Cardiac fibroblast (primary cell): ENCODE measurements around the gene ABHD2.
A peak's percentile ranks its signal among the peaks of the same experiment; 100 is the strongest.

Source experiments
- DNase-seq, 2 donors: peaks; one replicate each; pipeline versions ENCODE4 v3.0.0 to v3.0.0-alpha.2; 2010; ENCODE audit warnings: low read depth in 2 of 2
- H3K4me3 ChIP-seq, 2 donors: replicated peaks in 1 of 2; 1 replicate in 1 of 2; 2 replicates in 1 of 2; pipeline ENCODE4 v1.5.1; 2011; ENCODE audit warnings: low read depth in 2 of 2, low read length in 2 of 2, mild to moderate bottlenecking in 2 of 2, moderate library complexity in 1 of 2
- TF ChIP-seq, protein P1 (sequence below): IDR thresholded peaks from one replicate; pipeline ENCODE4 v1.5.1; 2011; ENCODE audit warnings: low read depth, mild to moderate bottlenecking, low read length, inconsistent platforms

The ABHD2 gene

DNA sequence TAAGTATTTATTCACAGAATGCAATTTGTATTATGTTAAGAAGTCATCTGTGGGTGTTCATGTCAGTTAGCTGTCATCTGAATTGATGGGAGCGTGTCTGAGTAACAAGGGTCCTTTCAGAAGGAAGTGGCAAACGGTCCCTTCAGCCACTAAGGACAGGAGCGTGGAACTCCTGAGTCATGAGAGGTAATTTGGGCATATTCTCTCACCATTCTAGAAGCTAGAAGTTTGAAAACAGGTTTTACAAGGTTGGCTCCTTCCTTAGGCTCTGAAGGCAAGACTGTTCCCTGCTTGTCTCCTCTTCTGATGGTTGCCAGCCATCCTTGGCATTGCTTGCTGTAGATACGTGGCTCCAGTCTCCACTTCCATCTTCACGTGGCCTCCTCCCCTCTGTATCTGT is 19.7 kb downstream of the ABHD2 start:
- no peak for DNase-seq
- TF ChIP-seq, protein P1, sequence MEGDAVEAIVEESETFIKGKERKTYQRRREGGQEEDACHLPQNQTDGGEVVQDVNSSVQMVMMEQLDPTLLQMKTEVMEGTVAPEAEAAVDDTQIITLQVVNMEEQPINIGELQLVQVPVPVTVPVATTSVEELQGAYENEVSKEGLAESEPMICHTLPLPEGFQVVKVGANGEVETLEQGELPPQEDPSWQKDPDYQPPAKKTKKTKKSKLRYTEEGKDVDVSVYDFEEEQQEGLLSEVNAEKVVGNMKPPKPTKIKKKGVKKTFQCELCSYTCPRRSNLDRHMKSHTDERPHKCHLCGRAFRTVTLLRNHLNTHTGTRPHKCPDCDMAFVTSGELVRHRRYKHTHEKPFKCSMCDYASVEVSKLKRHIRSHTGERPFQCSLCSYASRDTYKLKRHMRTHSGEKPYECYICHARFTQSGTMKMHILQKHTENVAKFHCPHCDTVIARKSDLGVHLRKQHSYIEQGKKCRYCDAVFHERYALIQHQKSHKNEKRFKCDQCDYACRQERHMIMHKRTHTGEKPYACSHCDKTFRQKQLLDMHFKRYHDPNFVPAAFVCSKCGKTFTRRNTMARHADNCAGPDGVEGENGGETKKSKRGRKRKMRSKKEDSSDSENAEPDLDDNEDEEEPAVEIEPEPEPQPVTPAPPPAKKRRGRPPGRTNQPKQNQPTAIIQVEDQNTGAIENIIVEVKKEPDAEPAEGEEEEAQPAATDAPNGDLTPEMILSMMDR, result no peak

DNA sequence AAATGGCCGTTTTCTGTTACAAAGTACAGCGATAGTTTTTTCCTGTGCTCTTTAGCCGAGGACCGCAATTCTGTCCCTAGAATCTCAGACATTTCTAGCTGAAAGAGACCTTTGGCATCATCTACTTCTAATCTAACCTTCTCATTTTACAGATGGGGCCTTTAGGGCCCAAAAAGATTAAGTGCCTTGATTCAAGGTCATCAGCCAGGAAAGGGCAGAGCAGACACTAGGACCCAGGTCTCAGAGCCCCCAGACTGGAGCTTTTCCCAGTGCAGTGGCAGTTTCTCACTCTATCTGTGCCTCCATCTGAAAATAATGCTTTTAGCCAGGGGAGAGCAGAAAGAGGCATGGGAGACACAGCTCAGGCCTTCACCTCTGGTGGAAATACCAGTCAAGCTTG is 20.6 kb downstream of the ABHD2 start:
- TF ChIP-seq, protein P1, result no peak
- DNase-seq, result no peak
- H3K4me3 ChIP-seq, result no peak overlapping the region

More for the DNA sequence above, 19.7 kb downstream of the ABHD2 start:
- H3K4me3 ChIP-seq, result no peak overlapping the region

DNA sequence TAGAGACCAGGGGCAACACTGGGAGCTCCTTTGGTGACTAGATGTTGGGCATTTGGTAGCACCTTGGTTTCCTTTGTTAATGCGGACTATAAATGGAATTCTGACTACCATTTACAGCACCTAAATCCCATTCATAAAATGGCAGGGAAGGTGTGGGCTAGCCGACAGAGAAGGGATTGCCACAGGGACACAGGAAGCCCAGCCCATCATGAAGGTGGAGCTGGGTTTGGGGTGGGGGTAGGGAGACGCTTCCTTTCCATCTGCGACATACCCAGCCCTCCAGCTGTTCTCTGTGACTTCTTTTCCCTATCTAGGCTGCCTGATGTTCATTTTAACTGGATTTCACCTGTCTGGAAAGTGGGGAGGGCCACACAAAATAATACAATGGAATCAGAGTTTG is 21.0 kb downstream of the ABHD2 start:
- no peak for DNase-seq

DNA sequence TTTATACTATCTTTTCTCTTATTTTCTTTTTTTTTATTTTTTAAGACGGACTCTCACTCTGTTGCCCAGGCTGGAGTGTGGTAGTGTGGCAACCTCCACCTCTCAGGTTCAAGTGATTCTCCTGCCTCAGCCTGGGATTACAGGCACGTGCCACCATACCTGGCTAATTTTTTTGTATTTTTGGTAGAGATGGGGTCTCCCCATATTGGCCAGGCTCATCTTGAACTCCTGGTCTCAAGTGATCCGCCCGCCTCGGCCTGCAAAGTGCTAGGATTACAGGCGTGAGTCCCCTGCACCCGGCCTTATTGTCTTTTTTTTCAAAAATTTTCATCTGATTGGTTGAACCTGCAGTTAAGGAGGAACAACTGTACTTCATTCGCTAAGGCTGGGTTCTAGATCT is 21.8 kb downstream of the ABHD2 start:
- TF ChIP-seq, protein P1, result no peak
- no peak overlapping the region for H3K4me3 ChIP-seq
- DNase-seq, result no peak

More for the DNA sequence above, 21.0 kb downstream of the ABHD2 start:
- H3K4me3 ChIP-seq, result no peak overlapping the region
- TF ChIP-seq, protein P1, result no peak

DNA sequence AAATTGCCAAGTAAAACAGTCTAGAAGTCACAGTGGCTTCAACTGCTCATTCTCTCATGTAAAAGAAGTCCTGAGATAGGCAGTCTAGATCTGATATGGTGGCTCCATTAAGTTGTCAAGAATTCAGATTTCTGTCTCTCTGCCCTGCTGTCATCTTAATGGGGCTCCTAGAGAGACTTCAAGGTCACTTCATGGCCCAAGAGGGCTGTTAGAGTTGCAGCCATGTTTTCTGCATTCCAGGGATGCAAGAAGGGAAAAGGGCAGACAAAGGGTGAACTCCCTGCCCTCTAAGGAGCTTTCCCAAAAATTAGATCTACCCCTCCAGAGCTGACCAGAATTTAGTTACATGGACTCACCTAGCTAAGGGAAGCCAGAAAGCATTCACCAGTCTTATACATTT is 23.1 kb downstream of the ABHD2 start:
- no peak overlapping the region for H3K4me3 ChIP-seq
- DNase-seq, result no peak
- TF ChIP-seq, protein P1, result no peak

DNA sequence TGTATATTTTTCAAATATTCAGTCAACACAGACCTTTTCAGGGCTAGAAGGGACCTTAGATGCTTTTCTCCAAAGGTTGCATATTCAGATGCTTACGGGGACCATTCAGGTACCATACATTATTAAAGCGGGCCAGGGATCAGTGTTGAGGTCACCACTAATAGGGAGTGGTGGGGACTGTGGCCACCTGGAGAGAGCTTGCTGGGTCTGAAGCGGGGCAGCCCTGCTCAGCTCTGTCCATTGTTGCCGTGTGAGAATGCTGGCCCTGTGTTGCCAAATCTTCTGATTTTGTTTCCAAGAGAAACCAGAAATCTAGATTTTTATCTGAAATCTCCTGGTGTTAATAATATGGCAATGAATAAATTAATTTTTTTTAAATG is 23.7 kb downstream of the ABHD2 start:
- no peak overlapping the region for H3K4me3 ChIP-seq
- TF ChIP-seq, protein P1, result no peak

DNA sequence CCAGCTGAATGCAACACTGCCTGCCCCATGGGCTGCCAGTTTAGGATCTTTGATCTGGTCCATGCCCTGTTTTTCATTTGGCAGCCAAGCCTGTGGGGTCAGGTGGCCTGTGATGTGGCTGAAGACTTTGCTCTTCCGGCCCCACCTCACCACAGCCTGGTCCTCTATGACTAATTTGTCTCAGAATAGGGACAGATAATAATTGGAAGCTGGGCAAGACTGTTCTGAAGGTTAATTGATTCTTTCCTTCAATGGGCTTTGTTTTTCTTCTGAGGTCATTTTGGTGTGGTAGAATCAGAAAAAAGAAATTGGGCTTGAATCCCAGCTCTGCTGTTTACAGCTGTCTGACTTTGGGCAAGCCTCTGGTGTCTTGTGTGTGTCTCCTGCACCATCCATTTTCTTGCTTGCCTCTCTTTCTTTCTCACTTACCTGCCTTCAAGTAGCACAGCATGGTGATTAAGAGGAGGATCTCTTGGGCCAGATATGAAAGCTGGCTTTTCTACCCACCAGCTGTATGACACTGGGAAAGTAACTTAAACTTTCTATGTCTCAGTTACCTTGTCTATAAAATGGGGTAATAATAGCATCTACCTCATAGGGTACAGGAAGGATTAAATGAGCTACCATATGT is 24.2 kb downstream of the ABHD2 start:
- no peak overlapping the region for H3K4me3 ChIP-seq
- DNase-seq, result peak in 1 of 2 donors; percentile 68
- TF ChIP-seq, protein P1, result no peak

More for the DNA sequence above, 23.7 kb downstream of the ABHD2 start:
- no peak for DNase-seq
